Measurements from ENCODE around the gene ST8SIA5. TPM values are rescaled to one million over a fixed set of nuclear protein-coding genes. Genes with fewer than 3 reads are reported as not detected.

Gene ST8SIA5
- total RNA-seq, 1 donor from 2014 or later = 0.79 TPM

DNA sequence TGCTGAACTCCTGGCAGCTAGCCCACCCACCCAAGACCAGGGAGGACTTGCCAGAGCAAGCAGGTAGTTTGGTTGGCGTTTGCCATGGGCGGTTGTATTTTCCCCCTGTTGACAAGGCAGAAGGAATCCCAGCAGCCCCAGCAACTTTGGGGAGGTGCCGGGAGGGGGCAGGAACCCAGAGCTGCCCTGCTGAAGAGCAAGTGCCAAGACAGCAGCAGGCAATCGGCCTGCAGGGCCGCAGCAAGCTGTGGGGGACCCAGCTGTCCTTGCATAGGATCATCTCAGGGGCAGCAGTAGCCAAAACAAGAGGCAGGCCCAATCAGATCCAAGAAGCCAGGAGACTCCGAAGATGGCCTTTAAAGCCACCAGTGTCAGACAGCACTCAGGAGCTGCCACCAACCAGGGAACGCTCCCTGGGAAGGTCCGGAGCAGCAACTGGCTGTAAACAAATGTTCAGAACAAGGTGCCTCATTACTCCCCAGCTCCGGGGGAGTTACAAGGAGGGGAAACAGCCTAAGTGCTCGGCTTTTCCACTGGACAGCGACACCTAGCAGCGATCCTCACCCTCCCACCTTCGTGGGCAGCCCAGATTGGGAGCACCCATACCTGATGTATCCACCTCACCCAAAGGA is 2.1 kb downstream of the ST8SIA5 start:
- Mint-ChIP-seq H3K36me3 (ENCODE audit: low read depth) (no peaks in the 10 kb centered on the region), H3K4me3 (peak overlapping the region; percentile 79), H3K9me3 (no peaks in the 10 kb centered on the region), H3K4me1 (peaks cover 17% of the 10 kb centered on the region), H3K27me3 (ENCODE audit: low read depth) (peaks cover 84% of the 10 kb centered on the region), H3K27ac (ENCODE audit: unreplicated experiment) (no peak overlapping the region)
- TF ChIP-seq, protein P1, sequence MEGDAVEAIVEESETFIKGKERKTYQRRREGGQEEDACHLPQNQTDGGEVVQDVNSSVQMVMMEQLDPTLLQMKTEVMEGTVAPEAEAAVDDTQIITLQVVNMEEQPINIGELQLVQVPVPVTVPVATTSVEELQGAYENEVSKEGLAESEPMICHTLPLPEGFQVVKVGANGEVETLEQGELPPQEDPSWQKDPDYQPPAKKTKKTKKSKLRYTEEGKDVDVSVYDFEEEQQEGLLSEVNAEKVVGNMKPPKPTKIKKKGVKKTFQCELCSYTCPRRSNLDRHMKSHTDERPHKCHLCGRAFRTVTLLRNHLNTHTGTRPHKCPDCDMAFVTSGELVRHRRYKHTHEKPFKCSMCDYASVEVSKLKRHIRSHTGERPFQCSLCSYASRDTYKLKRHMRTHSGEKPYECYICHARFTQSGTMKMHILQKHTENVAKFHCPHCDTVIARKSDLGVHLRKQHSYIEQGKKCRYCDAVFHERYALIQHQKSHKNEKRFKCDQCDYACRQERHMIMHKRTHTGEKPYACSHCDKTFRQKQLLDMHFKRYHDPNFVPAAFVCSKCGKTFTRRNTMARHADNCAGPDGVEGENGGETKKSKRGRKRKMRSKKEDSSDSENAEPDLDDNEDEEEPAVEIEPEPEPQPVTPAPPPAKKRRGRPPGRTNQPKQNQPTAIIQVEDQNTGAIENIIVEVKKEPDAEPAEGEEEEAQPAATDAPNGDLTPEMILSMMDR (conservative IDR thresholded peaks at IDR 0.05) = no peak
- DNase-seq (ENCODE audit: low read depth, low spot score) = no peak

- Mint-ChIP-seq H3K4me3 (no peak overlapping the region), H3K4me1 (peaks cover 17% of the 10 kb centered on the region), H3K9me3 (no peaks in the 10 kb centered on the region), H3K36me3 (ENCODE audit: low read depth) (no peaks in the 10 kb centered on the region), H3K27ac (ENCODE audit: unreplicated experiment) (no peak overlapping the region), H3K27me3 (ENCODE audit: low read depth) (peaks cover 80% of the 10 kb centered on the region)
- no peak for DNase-seq (ENCODE audit: low read depth, low spot score)
- TF ChIP-seq, protein P1 (conservative IDR thresholded peaks at IDR 0.05) = no peak
Observed at GRCh38 chr18:46754188-46754587, 2.7 kb downstream of the ST8SIA5 start.

- DNase-seq (ENCODE audit: low read depth, low spot score) = no peak
- TF ChIP-seq, protein P1 (conservative IDR thresholded peaks at IDR 0.05) = no peak
- peaks cover 7% of the 10 kb centered on the region for H3K4me1 Mint-ChIP-seq
- H3K9me3 Mint-ChIP-seq = no peaks in the 10 kb centered on the region
- H3K4me3 Mint-ChIP-seq = no peak overlapping the region
- H3K27me3 Mint-ChIP-seq (ENCODE audit: low read depth) = peaks cover 68% of the 10 kb centered on the region
- H3K27ac Mint-ChIP-seq (ENCODE audit: unreplicated experiment) = no peak overlapping the region
- H3K36me3 Mint-ChIP-seq (ENCODE audit: low read depth) = no peaks in the 10 kb centered on the region
Observed at GRCh38 chr18:46751882-46752281, 5.0 kb downstream of the ST8SIA5 start.

DNA sequence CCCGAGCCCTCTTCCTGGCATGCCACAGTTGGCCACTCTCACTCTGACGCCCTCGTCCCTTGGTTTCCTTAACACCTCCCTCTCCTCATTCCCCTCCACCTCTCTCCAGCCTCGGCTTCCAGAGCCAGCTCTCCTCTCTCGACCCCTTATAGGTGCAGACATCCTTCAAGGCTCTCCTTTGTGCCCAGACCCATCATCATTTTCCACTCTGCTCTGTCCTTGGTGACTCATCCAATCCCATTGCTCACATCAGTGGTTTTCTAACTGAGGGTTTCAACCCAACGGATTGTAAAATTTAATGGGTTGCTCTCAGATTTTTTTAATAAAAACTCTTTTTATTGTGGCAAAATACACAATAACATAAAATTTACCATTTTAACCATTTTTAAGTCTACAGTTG is 6.2 kb downstream of the ST8SIA5 start:
- Mint-ChIP-seq H3K36me3 (ENCODE audit: low read depth) (no peaks in the 10 kb centered on the region), H3K4me3 (no peak overlapping the region), H3K4me1 (peaks cover 2% of the 10 kb centered on the region), H3K9me3 (peaks cover 2% of the 10 kb centered on the region), H3K27me3 (ENCODE audit: low read depth) (peaks cover 71% of the 10 kb centered on the region), H3K27ac (ENCODE audit: unreplicated experiment) (peak overlapping the region; percentile 29)
- DNase-seq (ENCODE audit: low read depth, low spot score) = no peak
- TF ChIP-seq, protein P1 (conservative IDR thresholded peaks at IDR 0.05) = no peak

- no peak for DNase-seq (ENCODE audit: low read depth, low spot score)
- Mint-ChIP-seq H3K27ac (ENCODE audit: unreplicated experiment) (no peak overlapping the region), H3K9me3 (peaks cover 2% of the 10 kb centered on the region), H3K4me3 (no peak overlapping the region), H3K4me1 (no peaks in the 10 kb centered on the region), H3K27me3 (ENCODE audit: low read depth) (peaks cover 70% of the 10 kb centered on the region), H3K36me3 (ENCODE audit: low read depth) (peaks cover 4% of the 10 kb centered on the region)
- TF ChIP-seq, protein P1 (conservative IDR thresholded peaks at IDR 0.05) = no peak
Observed at GRCh38 chr18:46748466-46748865, 8.4 kb downstream of the ST8SIA5 start.

All from neural crest cell (in vitro differentiated cells).